GM13976 (cell line): ENCODE results near the gene WHRN.

Experiments
- DNase-seq: peaks from one replicate; pipeline ENCODE4 v3.0.0; 2012; ENCODE audit warnings: low spot score
- CTCF ChIP-seq: IDR thresholded peaks from 2 replicates; pipeline ENCODE4 v1.5.1; 2012; ENCODE audit warnings: borderline replicate concordance, mild to moderate bottlenecking; ENCODE audit not compliant: insufficient read depth; ENCODE audit errors: extremely low read depth, missing control alignments, control extremely low read depth
- in situ Hi-C: fragments of 300-500 bp; cut with MboI; formaldehyde crosslinking; loops from one replicate; pipeline ENCODE4 v1.12.0; 2022; ENCODE audit warnings: low sequenced_read_pairs, mixed read lengths, inconsistent platforms; ENCODE audit not compliant: unreplicated experiment

WHRN gene

GRCh38 chr9:114433086-114433485 is 72.2 kb downstream of the WHRN start:
- no peak for TF ChIP-seq CTCF
- in situ Hi-C loops = no loop called here

GRCh38 chr9:114432323-114433067 is 72.8 kb downstream of the WHRN start:
- in situ Hi-C loops = no loop called here
- no peak for DNase-seq
- no peak for TF ChIP-seq CTCF

More at GRCh38 chr9:114433086-114433485, 72.2 kb downstream of the WHRN start:
- no peak for DNase-seq

GRCh38 chr9:114431770-114432169 is 73.5 kb downstream of the WHRN start:
- DNase-seq = no peak
- in situ Hi-C loops = no loop called here
- TF ChIP-seq CTCF = no peak

GRCh38 chr9:114431003-114431402 is 74.3 kb downstream of the WHRN start:
- TF ChIP-seq CTCF = no peak
- in situ Hi-C loops = no loop called here
- DNase-seq = no peak

GRCh38 chr9:114430457-114430856 is 74.8 kb downstream of the WHRN start:
- no peak for TF ChIP-seq CTCF
- in situ Hi-C loops = no loop called here
- no peak for DNase-seq

- DNase-seq = no peak
- in situ Hi-C loops = no loop called here
- TF ChIP-seq CTCF = no peak
These were observed 75.8 kb downstream of the WHRN start for GRCh38 chr9:114429488-114429887.

GRCh38 chr9:114428466-114428865 is 76.8 kb downstream of the WHRN start:
- in situ Hi-C loops = no loop called here
- no peak for DNase-seq
- TF ChIP-seq CTCF = no peak
